GM12801 (cell line): ENCODE results near the gene DNAH10.

Experiments used
- TF ChIP-seq, protein P1 (sequence below): IDR thresholded peaks from one replicate; pipeline ENCODE4 v1.5.1; 2011; ENCODE audit warnings: control low read depth; ENCODE audit not compliant: insufficient read length; ENCODE audit errors: extremely low read depth

DNAH10 gene

GRCh38 chr12:123935956-123936355, 173.9 kb downstream of the DNAH10 start:
- TF ChIP-seq, protein P1, sequence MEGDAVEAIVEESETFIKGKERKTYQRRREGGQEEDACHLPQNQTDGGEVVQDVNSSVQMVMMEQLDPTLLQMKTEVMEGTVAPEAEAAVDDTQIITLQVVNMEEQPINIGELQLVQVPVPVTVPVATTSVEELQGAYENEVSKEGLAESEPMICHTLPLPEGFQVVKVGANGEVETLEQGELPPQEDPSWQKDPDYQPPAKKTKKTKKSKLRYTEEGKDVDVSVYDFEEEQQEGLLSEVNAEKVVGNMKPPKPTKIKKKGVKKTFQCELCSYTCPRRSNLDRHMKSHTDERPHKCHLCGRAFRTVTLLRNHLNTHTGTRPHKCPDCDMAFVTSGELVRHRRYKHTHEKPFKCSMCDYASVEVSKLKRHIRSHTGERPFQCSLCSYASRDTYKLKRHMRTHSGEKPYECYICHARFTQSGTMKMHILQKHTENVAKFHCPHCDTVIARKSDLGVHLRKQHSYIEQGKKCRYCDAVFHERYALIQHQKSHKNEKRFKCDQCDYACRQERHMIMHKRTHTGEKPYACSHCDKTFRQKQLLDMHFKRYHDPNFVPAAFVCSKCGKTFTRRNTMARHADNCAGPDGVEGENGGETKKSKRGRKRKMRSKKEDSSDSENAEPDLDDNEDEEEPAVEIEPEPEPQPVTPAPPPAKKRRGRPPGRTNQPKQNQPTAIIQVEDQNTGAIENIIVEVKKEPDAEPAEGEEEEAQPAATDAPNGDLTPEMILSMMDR, result no peak

DNA sequence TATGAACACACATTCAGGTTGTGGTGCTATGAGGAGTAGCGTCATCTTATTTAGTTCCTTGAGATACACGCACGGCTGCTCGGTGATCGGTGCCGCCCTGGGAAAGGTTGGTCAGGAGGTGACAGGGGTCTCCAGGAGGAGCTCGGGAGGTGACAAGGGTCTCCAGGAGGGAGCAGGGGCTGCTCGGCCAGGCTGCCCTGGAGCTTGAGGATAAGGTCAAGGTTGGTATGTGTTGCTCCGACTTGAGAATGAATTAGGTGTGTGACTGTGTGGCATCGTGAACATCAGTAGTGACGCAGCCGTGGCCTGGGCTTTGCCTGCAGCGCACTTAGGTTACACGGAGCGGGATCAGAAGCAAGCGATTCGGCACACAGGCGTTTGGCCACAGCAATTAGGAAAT, 174.4 kb downstream of the DNAH10 start:
- TF ChIP-seq, protein P1, result no peak

GRCh38 chr12:123936956-123937706, 175.0 kb downstream of the DNAH10 start:
- TF ChIP-seq, protein P1, result no peak

GRCh38 chr12:123937707-123938591, 175.8 kb downstream of the DNAH10 start:
- TF ChIP-seq, protein P1, result no peak

DNA sequence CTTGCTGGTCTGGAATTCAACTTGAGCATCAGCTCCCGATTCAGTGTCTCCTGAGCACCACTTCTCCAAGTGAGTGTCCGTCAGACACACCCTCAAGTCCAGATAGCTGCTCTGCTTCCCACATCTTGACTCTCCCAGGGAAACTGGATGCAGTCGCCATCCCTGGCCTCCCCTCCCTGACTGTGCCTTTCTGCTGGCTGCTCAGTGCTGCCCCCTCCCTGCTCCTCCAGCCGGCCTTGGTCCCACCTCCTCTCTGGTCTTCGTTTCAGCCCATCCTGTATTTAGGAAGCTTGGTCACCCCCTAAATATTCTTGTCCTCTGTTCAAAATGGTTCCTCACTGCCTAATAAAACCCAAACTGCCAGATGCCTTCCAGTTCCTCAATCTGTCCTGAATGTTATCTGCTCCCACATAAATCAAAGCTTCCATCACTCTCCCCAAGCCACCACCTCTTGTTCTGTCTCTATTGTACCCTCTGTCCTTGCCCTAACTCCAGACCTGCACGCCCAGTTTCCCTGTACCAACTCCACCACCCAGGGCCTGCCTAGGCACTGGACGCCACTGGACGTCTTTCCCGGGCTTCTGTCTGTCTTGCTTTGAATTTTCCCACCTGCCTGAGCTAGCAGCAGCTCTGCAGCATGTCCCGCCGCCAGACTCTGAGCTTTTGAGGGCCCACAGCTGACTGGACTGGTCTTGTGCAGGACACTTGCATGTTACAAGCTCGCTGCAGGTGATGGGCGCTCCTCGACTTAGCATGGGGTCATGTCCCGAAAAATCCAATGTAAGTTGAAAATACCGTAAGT, 176.8 kb downstream of the DNAH10 start:
- TF ChIP-seq, protein P1, result no peak

DNA sequence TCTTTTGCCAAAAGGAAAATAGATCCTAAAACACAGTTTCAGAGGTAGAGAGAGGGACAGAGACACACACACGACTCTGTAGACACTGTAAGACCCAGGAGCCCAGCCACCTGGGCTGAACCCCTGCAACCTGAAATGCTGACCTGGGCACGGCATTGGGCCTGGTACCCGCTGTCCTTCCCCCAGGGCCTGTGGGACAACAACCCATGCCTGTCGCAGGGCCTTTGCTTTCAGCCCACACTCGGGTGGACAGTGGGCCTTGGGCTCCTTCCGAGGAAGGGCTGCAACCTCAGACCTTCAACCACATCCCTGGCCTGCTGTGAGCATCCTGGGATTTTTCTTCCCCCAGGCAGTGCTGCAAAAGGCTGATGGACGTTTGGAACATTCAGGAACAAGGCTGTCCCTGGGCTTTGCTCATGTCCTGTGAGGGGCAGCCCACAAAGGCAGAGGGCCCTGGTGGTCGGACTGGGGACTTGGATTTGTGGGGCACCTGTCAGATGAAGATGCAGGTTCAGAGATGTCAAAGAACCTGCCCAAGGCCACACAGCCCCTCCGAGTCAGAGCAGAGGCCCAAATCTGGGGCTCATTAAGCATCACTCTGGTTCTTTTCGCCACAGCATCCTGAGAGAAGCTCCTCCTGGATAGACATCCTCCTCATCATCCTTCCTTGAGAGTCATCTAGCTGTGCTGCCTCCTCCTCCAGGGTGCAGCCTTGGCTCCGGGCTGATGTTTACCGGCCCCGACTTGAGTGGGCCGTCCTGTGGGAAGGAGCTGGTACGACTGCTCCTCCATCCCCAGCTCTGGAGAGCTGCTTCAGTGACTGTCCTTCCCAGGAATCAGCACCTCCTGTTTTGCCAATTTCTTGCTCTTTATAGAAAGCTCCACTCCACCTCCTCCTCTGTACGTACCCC, 177.9 kb downstream of the DNAH10 start:
- TF ChIP-seq, protein P1, result no peak
